Glomerular visceral epithelial cell (primary cell): ENCODE data around the gene SLC25A21.

Experiments
- DNase-seq: peaks from one replicate; pipeline ENCODE4 v3.0.0-alpha.2; 2016; ENCODE audit errors: extremely low spot score

SLC25A21 gene

DNA sequence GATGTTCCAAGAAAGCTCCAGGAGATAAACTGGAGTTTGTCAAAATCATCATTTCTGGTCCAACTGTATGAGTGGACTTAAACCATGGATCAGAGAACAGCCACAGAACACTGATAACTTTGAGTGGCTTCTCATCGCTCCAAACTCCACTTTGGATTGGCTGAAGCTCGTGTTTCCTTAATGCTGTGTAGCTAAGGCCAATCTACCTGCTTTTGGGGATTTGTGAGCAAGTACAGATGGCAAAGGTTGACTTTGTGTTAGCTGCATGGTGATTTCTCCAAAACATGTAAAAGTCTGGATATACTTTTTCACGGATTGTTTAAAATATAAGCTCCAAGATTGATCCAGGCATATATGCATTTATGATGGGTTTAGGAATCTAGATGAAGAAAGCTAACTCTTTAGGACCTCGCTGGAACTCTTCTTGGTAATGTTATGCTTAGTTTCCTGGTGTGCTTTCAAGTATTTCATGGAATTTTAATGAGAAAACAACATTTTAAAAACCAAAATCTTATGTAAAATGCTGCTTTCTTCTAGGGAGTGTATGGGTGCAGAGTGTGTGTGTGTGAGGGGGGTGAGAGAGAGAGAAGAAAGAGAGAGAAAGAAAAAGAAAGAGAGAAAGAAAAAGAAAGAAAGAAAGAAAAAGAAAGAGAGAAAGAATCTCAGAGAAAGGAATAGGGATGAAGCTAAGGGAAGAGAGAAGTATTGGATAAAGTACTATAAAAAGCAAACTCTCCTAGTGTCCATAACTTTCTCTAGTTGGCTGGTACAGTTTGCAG lies 522.3 kb downstream of the SLC25A21 start:
- no peak for DNase-seq

DNA sequence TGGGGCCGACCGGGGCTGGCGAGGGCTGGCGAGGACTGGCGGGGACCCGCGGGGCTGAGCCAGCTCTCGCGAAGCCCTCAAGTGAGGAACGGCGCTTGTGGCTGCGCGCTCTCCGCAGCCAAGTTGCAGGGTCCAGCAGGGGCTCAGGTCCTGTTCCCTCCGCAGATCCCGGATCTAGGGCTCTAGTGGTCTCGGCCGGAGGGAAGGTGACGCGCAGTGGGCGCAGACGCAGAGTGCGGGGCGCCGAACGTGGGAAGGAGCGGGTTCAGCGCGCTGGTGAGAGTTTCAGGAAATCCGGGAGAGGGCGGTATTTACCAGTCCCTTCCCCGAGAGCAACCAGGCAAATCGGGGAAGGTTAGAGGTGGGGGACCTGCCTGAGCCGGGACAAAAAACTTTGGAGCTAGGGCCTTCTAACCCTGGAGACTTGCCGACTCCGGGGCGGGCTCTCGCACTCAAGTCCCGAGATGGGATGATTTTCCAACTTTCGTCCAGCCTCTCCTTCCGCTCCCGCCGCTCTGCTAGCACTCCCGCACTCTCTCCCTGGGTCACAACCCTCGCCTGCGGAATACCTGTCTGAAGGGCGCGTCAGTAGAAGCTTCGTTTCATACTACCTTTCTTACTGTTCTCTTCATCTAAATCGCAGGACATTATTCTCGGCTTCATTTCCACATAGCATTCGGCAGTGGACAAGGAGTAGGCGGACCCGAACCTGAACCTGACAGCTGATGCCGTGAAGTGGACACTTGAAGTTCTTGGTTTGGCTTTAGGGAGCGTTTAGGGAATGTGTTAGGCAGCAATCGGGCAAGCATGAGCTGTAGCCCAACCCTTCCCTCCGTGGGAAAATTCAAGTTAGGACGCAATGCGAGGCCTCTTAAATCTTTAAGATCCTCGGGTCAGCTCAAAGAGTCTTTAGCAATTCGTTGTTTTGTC lies 524.3 kb downstream of the SLC25A21 start:
- no peak for DNase-seq

DNA sequence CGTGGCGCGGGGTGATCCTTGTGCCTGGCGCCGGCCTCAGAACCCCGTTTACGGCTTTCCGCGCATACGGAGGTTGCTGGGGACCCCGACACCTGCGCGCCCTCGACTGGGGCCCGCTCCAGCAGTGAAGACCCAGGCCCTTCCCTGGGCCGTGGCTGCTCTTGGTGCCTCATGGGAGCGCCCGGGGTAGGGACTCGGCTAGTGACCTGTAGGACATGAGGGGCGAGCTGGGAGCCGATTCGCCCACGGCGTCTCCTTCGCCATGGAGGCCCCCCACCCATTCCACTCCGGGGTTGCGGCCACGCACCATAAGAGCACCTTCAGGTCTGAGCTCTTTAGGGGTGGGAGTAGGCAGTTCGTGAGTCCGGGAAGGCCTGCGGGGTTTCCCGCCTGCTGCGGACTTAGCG lies 525.0 kb downstream of the SLC25A21 start:
- no peak for DNase-seq

DNA sequence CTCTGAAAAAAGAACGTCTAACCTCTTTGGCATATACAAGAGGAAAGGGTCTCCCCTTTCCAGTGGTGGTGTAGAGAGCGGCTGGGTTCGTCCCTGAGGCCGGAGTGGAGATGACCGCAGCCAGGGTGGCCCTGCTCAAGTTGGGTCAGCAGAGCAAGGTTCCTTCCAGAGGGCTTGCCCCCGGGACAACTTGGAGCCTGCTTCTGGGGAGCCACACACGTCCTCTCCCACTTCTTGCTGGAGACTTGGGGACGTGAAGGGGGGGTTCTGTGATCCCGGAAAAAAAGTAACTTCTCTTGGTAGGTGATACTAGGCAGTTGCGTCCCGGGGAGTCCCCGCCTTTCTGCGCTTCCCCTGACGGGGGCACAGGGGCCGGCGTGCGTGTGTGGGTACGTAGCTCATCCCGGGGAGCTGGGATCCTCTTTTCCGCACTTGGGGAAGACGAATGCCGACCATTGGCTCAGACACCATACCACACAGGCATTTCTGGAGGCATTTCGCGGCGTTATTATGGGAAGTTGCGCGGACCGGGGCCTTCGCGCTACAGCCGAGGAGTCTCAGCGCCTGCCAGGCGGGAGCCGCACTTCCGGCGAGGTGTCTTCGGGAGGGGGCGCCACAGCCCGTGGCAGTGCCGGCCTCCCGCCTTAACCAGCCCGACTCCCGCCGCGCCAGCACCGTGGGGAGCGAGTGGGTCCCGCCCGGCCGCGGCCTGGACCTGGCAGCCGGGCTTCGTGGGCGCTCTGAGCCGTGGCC lies 525.6 kb downstream of the SLC25A21 start:
- DNase-seq = no peak

DNA sequence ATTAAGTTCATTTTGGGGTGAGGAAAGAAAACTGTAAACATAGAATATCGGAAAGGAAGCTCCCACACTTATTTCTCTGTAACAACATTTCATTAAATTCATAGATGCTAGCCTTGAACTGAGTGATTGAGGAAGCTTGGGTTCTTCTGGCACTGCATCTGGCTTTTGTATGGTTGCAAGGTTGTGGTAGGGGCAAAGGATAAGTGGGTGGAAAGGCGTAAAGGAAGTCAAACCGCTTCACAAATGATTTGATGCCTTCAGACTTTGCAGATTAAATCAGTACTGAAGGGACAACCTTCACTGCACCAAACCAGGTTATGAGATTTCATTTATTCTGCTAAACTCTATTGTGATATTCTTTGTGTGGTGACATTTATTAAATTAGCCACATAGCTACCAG lies 538.8 kb downstream of the SLC25A21 start:
- DNase-seq = no peak
